GM19238 (cell line): Measurements from ENCODE around the gene PCDHGC4.

Source experiments
- DNase-seq: peaks from one replicate; pipeline ENCODE4 v3.0.0; 2011; ENCODE audit warnings: low spot score; ENCODE audit not compliant: insufficient read length

Gene PCDHGC4

GRCh38 chr5:141490271-141490670 is 5.4 kb downstream of the PCDHGC4 start:
- DNase-seq: no peak

- DNase-seq: no peak
Measured at GRCh38 chr5:141490771-141491170, 5.9 kb downstream of the PCDHGC4 start.

- DNase-seq: no peak
Measured at GRCh38 chr5:141491323-141492167, 6.7 kb downstream of the PCDHGC4 start.

DNA sequence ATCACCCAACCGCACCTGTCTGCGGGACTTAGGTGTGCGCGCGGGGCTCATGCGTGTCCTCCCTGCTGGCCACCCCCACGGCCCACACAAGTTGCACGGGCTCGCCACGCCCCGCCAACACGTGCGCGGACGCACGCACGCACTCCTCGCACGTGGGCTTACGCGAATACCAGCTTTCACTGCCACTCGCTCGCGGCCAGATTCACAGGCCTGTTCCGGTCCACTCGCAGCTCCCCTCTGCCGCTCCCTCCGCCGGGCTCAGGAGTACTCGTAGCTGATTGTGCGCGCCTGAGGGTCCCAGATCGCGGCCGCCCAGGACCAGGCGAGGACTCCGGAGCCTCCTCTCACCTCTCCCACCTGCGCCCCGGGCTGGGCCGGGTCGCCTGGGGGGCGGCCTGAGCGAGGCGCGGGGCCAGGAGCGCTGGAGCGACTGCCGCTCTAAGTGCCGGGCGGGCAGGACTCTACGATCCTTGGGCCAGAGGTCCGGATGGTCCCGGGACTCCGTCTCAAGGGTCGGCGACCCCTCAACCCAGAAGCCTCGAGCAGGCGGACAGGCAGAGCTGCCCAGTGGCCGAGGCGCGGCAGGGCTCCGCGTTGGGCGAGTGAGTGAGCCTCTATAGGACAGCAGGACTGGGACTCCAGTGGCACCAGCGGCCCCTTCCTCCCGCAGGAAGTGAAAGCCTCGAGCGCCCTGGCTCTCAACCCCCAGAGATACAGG is 7.5 kb downstream of the PCDHGC4 start:
- DNase-seq: no peak

DNA sequence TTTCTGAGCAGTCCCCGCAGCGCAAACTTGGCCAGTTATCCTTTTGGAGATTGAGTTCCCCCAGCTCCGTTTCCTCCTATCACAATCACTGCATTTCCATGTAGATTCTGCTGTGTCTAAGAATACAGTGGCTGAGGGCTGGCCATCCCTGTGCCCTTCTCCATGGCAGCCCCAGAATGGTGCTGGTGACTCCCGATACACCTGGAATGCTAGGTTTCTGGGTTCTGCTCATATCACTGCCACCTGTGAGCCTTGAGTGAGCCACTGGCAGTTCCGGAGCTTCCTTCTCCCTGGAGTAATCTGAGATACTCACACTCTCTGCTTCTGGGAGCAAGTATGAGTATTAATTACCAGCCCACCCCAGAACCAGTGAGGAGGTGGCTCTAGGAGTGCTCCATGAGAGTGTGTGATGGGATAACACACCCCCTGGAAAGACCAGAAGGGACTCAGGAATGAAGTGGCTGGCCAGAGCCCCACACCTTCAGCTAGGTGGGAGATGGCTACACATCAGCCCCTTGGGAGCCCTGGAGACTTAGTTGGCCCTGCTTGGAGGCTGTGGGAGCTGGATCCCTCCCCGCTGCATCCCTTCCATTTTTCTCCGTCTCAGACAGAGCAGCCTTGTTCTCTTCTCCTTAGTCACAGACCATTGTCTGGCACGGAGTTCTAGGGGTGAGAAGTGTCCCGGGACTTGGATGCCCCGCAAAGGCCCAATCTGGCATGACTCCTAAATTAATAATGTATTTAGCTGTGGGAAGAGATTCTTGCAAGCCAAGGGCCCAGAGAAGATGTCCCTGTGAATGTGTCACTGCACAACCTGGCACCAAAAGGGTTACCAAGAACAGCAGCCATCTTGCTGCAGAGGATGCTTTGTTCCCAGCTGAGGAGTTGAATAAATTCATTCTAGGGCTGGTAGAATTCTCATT is 8.9 kb downstream of the PCDHGC4 start:
- no peak for DNase-seq

- DNase-seq: no peak
Measured at GRCh38 chr5:141494761-141495452, 10.1 kb downstream of the PCDHGC4 start.

DNA sequence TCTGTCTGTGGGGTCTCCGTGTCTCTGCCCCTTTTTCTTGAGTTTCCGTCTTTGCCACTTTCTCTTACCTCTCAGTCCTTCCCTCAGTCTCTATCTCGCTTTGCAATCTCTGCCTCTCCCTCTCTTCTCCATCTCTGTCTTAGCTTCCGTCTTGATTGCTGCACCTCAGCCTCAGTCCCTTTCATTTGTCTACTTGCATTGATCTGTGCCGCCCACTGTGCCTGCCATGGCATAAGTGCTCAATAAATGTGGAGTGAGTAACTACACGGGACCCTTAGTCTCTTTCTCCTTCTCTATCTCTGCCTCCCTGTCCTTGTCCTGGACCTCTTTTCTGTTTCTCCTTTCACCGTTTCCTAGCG is 10.6 kb downstream of the PCDHGC4 start:
- no peak for DNase-seq

GRCh38 chr5:141496038-141496437 is 11.2 kb downstream of the PCDHGC4 start:
- no peak for DNase-seq

DNA sequence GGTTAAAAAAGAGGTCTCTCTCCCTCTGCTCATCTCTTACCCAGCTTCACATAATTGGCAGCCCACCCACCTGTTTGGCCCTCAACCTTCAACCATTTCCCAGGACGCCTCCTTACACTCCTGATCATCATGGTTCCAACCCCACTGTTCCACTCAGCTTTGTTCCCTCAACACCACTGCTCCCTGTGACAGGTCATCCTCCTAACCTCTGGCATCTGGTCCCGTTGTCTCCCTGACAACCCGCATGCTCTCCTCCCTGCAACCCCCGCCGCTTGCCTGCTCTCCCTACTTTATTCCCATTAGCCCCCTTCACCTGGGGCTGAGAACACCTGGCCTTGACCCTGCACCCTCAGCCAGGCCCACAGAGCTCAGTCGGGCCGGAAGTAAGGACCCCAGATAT is 16.9 kb downstream of the PCDHGC4 start:
- DNase-seq: no peak

GRCh38 chr5:141503681-141504080 is 18.9 kb downstream of the PCDHGC4 start:
- no peak for DNase-seq

- no peak for DNase-seq
Measured at GRCh38 chr5:141504216-141504615, 19.4 kb downstream of the PCDHGC4 start.

DNA sequence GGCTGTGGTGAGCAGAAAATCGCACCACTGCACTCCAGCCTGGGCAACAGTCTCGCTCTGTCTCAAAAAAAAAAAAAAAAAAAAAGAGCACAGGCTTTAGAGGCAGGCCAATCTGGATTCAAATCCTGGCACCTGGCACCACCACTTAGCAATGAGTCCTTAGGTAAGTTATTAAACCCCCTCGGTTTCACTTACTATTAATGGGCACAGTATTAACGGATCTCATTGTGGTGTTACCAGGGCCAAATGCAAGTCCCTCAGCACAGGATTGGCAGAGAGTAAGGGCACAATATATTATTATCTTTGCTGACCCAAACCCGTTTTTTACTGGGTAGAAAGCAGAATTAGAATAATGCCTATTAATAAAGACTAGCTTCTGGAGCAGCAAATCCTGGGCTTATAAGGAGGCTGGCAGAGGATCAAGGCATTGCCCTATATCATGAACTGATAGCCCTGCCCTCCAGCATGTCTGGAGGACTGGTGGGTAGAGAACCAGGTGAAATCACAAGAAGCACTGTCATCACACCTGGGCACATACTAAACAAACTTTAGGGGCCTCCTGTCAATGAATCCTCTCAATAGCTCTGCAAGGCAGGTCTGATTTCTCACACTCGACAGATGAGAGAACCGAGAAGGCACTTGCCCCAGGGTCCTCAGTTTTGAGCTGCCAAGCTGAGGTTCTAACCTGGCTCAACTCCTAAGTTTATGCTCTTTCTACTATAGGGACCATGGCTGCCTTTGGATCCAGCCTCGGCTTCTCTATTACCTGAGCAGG is 21.7 kb downstream of the PCDHGC4 start:
- no peak for DNase-seq

DNA sequence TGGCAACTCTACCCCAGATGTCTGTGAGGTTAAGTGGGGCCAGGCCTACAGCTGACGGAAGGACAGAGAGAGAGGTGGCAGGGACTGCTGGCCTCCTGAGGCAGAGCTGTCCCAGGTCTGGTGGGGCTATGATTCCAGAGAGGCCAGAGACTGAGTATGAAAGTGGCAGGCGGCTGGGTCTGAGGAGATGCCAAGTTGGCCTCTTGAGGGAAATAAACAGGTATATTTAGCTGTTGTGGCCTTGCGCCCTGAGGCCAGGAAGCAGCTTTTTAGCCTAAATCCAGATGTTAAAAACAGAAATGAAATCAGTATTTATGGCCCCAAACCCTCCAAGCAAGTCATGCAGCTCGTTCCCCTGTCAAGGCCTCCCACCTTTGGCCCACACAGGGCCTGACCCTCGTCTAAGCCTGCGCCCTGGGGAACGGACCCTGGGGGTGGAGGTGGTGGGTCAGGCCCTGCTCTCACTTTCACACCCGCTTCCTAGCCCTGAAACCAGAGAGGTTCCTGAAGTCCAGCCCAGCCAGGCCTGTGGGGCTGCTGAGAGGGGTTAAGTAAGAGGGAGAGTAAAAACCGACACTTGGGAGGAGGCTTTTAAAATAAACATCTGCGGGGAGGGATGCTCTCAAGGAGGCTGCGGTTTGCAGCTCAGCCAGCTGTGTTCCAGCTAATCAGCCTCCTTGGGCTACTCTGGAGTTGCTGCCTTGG is 22.7 kb downstream of the PCDHGC4 start:
- DNase-seq: no peak

GRCh38 chr5:141508440-141508797 is 23.6 kb downstream of the PCDHGC4 start:
- no peak for DNase-seq

DNA sequence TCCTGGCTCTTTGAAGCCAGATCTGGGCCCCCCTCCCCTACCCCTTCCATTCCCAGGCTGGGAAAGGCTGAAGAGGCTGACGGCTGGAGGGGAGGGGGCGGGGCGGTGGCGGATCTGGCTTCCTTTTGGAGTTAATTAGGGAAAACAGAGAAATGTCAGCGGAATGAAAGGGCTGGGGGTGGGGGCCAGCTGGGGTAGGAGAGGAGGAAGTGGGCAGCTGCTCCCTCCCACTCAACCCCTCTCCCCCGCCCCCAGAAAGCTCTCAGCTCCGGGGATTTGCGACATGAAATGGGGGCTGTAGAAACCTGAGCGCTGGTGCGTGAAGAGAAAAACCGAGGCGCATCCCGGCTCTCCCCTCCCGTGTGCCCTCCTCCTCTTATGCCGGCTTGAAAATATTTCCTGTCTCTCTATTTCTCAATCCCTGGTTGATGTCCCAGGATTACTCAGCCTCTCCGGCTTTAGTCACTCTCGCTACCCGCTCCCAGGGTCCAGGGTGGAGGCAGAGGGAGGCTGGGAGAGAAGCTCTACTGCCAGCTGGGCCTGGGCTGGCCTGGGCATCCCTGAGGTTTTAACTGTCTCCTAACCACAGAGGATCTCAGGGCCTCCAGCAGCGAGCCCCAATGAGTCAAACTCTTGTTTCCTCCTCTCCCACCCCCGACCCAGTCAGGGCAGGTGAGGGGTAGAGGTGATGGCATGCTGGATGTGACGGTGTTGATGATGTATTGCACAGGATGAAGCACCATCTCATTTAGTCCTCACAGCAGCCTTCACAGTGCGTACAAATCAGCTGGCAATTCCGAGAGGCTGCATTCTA is 24.2 kb downstream of the PCDHGC4 start:
- no peak for DNase-seq

DNA sequence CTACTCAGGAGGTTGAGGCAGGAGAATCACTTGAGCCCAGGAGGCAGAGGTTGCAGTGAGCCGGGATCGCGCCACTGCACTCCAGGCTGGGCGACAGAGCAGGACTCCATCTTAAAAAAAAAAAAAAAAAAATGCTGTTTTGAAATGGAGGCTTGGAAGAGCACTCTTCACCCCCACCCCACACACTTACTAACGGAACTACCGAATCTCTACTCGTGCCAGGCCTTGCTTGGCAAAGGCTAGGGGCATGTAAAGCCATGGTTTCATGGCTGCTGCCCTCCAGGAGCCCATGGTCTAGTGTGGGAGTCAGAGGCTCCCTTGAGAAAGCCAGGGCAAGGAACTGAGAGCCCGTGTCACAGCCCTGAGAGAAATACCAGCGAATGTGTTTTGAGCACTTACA is 25.3 kb downstream of the PCDHGC4 start:
- DNase-seq: no peak

- no peak for DNase-seq
Measured at GRCh38 chr5:141510850-141511601, 26.2 kb downstream of the PCDHGC4 start.

DNA sequence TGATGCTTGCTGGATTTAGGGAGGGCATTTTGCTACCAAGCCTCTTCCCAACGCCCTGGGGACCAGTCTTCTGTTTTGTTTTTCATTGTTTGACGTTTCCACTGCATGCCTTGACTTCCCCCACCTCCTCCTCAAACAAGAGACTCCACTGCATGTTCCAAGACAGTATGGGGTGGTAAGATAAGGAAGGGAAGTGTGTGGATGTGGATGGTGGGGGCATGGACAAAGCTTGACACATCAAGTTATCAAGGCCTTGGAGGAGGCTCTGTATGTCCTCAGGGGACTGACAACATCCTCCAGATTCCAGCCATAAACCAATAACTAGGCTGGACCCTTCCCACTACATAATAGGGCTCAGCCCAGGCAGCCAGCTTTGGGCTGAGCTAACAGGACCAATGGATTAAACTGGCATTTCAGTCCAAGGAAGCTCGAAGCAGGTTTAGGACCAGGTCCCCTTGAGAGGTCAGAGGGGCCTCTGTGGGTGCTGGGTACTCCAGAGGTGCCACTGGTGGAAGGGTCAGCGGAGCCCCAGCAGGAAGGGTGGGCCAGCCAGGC is 27.0 kb downstream of the PCDHGC4 start:
- DNase-seq: no peak
